ENCODE results near the gene CEMIP.

DNA sequence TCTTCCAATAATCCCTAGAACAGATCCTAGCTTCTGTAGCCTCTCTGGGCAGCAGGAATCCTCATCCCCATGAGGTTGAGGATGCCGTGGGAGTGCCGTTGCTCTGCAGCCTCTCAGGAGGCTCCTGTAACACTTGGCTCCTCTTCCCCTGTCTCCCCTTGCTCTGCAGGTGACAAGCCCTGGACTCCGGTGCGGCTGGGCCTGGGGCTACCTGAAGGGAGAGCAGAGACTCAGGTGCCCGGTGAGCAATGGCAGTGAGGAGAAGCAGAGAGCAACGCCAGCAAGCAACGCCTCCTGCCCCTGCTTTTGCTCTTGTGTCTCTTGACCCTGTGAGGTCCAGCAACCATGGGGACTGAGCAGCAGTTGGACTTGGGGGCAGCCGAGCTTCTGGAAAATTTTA, 91.2 kb downstream of the CEMIP start:
- TF ChIP-seq, protein P1, sequence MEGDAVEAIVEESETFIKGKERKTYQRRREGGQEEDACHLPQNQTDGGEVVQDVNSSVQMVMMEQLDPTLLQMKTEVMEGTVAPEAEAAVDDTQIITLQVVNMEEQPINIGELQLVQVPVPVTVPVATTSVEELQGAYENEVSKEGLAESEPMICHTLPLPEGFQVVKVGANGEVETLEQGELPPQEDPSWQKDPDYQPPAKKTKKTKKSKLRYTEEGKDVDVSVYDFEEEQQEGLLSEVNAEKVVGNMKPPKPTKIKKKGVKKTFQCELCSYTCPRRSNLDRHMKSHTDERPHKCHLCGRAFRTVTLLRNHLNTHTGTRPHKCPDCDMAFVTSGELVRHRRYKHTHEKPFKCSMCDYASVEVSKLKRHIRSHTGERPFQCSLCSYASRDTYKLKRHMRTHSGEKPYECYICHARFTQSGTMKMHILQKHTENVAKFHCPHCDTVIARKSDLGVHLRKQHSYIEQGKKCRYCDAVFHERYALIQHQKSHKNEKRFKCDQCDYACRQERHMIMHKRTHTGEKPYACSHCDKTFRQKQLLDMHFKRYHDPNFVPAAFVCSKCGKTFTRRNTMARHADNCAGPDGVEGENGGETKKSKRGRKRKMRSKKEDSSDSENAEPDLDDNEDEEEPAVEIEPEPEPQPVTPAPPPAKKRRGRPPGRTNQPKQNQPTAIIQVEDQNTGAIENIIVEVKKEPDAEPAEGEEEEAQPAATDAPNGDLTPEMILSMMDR (IDR thresholded peaks at IDR 0.05): no peak
- TF ChIP-seq POLR2AphosphoS5 (IDR thresholded peaks at IDR 0.05) (no peak), POLR2A (IDR thresholded peaks at IDR 0.05) (no peak)

Measured in transverse colon (tissue), 4 donors.